K562 treated with DMSO at 1 percent for 4 hours (cell line): Measurements from ENCODE around the gene ZDHHC22. TPM values are rescaled to one million over a fixed set of nuclear protein-coding genes. Genes with fewer than 3 reads are reported as not detected.

ENCODE experiments used
- total RNA-seq: library from RNA; unstranded; fragments of 300-600 nt; gene quantifications from 2 replicates; pipeline ENCODE4 v1.2.3, GENCODE V29; 2022; ENCODE audit not compliant: insufficient read depth

Gene ZDHHC22
- not detected in 2 replicates for total RNA-seq

DNA sequence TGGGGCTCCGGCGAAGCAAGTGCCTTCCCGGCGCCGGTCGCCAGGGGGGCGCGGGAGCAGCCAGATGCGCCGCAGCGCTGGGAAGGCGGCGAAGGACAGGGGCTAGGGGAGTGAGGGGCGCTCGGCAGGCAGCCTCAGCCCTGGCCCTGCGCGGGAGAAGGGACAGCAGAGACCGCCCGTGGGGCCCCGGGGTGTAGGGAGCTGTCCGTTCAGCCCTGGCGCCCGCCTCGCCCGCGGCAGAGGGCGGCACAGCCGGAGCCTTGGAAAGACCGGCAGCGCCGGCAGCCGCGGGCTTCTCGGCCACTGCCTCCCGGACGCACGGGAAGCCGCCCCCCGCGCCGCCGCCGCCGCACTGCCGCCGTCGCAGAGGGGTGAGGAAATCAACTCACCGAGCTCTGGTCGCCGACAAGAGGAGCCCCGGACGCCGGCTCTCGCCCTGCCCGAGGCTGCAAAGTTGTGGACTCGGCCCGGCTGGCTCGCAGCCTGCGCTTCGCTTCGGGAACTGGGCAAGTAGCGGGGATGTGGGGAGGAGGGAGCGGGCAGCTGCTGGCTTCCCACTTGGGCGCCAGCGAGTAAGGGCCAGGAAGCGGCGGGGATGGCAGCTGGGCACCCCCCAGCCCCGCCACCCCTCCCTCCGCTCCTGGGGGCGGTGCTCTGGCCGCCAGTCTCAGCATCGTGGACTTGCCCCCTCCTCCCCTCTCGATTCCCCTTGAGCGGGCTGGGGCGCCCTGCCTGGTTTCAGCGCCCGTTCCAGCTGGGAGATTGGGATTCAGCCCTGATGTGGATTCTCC is at the start of gene ZDHHC22:
TSS of gene ZDHHC22 (minus strand) at position 578 of the 791 bp plus-strand sequence. CDS start 2,053 bp downstream, outside the sequence.

GRCh38 chr14:77181603-77182437 is 40.2 kb upstream of the ZDHHC22 start, which contains the start of gene TMEM63C:
TSS of gene TMEM63C (plus strand) at chr14:77181798. CDS start at chr14:77218814, 37,016 bp downstream.

GRCh38 chr14:77097700-77098528 is 43.7 kb downstream of the ZDHHC22 start, which contains the start of gene CIPC:
TSS of gene CIPC (plus strand) at chr14:77098258. CDS start at chr14:77105709, 7,451 bp downstream.

Other genes with a start within 250 kb of the ZDHHC22 start
- gene IRF2BPL, start 113.1 kb downstream of the ZDHHC22 start, total RNA-seq, result 22.7 and 28.0 TPM in 2 replicates
- 4.6 and 5.6 TPM in 2 replicates for gene CIPC, start 43.5 kb downstream of the ZDHHC22 start, total RNA-seq
- gene TMEM63C, start 40.0 kb upstream of the ZDHHC22 start, total RNA-seq, result not detected in 2 replicates
- gene NGB, start 129.4 kb upstream of the ZDHHC22 start, total RNA-seq, result not detected in 2 replicates
- gene POMT2, start 179.1 kb upstream of the ZDHHC22 start, total RNA-seq, result 7.2 and 14.4 TPM in 2 replicates
- 19.1 and 24.9 TPM in 2 replicates for gene GSTZ1, start 179.2 kb upstream of the ZDHHC22 start, total RNA-seq
- gene TMED8, start 235.3 kb upstream of the ZDHHC22 start, total RNA-seq, result 4.8 and 5.7 TPM in 2 replicates
- gene SAMD15, start 235.6 kb upstream of the ZDHHC22 start, total RNA-seq, result not detected in 2 replicates